ENCODE data around the gene GFOD1.

GRCh38 chr6:13384966-13385365 is 102.4 kb downstream of the GFOD1 start:
- TF ChIP-seq CTCF (IDR thresholded peaks at IDR 0.05) (no peak), POLR2A (IDR thresholded peaks at IDR 0.05) (no peak)

All from heart left ventricle (tissue), 13 donors.